CD14-positive monocyte (primary cell): ENCODE data around the gene COL25A1. TPM values are rescaled to one million over a fixed set of nuclear protein-coding genes. Genes with fewer than 3 reads are reported as not detected.

Experiments
- DNase-seq, 3 donors: peaks; one replicate each; pipeline ENCODE4 v3.0.0-alpha.2; 2011 to 2022
- H2AFZ ChIP-seq: 2 replicates; pipeline ENCODE4 v1.6.0; 2012; ENCODE audit warnings: mild to moderate bottlenecking, low read depth, low read length, inconsistent platforms; ENCODE audit not compliant: insufficient read depth, poor library complexity, severe bottlenecking
- H3K27ac ChIP-seq, 2 donors: 1 replicate in 1 of 2; 2 replicates in 1 of 2; pipeline ENCODE4 v1.5.1; 2012 to 2013; ENCODE audit warnings: low read length in 2 of 2, control low read depth in 1 of 2, inconsistent platforms in 1 of 2, low read depth in 1 of 2, mild to moderate bottlenecking in 1 of 2
- H3K27me3 ChIP-seq, 2 donors: one replicate each; pipeline versions ENCODE4 v1.6.0 to v1.6.1; 2011 to 2013; ENCODE audit warnings: low read length in 2 of 2; ENCODE audit not compliant: control insufficient read depth in 2 of 2, insufficient read depth in 2 of 2
- H3K36me3 ChIP-seq, 2 donors: replicated peaks in 1 of 2; 1 replicate in 1 of 2; 2 replicates in 1 of 2; pipeline versions ENCODE4 v1.5.1 to v1.6.1; 2012 to 2013; ENCODE audit warnings: low read length in 2 of 2, control low read depth in 1 of 2, inconsistent platforms in 1 of 2, mild to moderate bottlenecking in 1 of 2; ENCODE audit not compliant: insufficient read depth in 2 of 2, control insufficient read depth in 1 of 2
- H3K4me1 ChIP-seq, 2 donors: 1 replicate in 1 of 2; 2 replicates in 1 of 2; pipeline versions ENCODE4 v1.5.1 to v1.6.1; 2012 to 2013; ENCODE audit warnings: low read length in 2 of 2, control low read depth in 1 of 2, inconsistent platforms in 1 of 2, mild to moderate bottlenecking in 1 of 2, moderate library complexity in 1 of 2; ENCODE audit not compliant: insufficient read depth in 2 of 2, control insufficient read depth in 1 of 2
- H3K4me2 ChIP-seq: replicated peaks from 2 replicates; pipeline ENCODE3; 2012; ENCODE audit warnings: low read length, moderate library complexity, mild to moderate bottlenecking; ENCODE audit not compliant: poor library complexity, severe bottlenecking; ENCODE audit errors: extremely low read depth
- H3K4me3 ChIP-seq, 3 experiments: fragments of 200-600 bp in 1 of 3; sonication (generic) in 1 of 3; replicated peaks in 1 of 3; 1 replicate in 2 of 3; 2 replicates in 1 of 3; pipeline ENCODE4 v1.5.1; 2011 to 2013; ENCODE audit warnings: low read length in 3 of 3, mild to moderate bottlenecking in 3 of 3, control low read depth in 2 of 3, low read depth in 2 of 3, inconsistent platforms in 1 of 3, moderate library complexity in 1 of 3
- H3K79me2 ChIP-seq: 2 replicates; pipeline ENCODE4 v1.6.0; 2012; ENCODE audit warnings: mild to moderate bottlenecking, control low read depth, inconsistent platforms, low read length, moderate library complexity; ENCODE audit not compliant: insufficient read depth
- H3K9ac ChIP-seq: 2 replicates; pipeline ENCODE4 v1.6.0; 2017; ENCODE audit warnings: low read length, mild to moderate bottlenecking; ENCODE audit not compliant: insufficient read depth, poor library complexity, severe bottlenecking
- H3K9me3 ChIP-seq, 2 donors: replicated peaks in 1 of 2; 1 replicate in 1 of 2; 2 replicates in 1 of 2; pipeline versions ENCODE4 v1.5.1 to v1.6.1; 2012 to 2013; ENCODE audit warnings: low read length in 2 of 2, control low read depth in 1 of 2; ENCODE audit not compliant: control insufficient read depth in 1 of 2, insufficient read depth in 1 of 2
- H4K20me1 ChIP-seq: 2 replicates; pipeline ENCODE4 v1.6.0; 2012; ENCODE audit warnings: mild to moderate bottlenecking, low read length, control low read depth, moderate library complexity; ENCODE audit not compliant: insufficient read depth
- H3K27ac Mint-ChIP-seq, 7 donors: one replicate each; pipeline ENCODE4 v1.8.0; 2020; ENCODE audit warnings: mild to moderate bottlenecking in 7 of 7, mixed read lengths in 7 of 7, moderate library complexity in 6 of 7, inconsistent platforms in 2 of 7
- H3K27me3 Mint-ChIP-seq, 3 donors: one replicate each; pipeline ENCODE4 v1.8.0; 2021 to 2022; ENCODE audit warnings: low read depth in 3 of 3, mild to moderate bottlenecking in 3 of 3, mixed read lengths in 3 of 3, moderate library complexity in 3 of 3, inconsistent platforms in 1 of 3
- H3K36me3 Mint-ChIP-seq, 2 donors: one replicate each; pipeline ENCODE4 v1.8.0; 2020; ENCODE audit warnings: mixed read lengths in 2 of 2, inconsistent platforms in 1 of 2, mild to moderate bottlenecking in 1 of 2
- H3K4me1 Mint-ChIP-seq: one replicate; pipeline ENCODE4 v1.8.0; 2020; ENCODE audit warnings: mild to moderate bottlenecking, mixed read lengths
- H3K4me3 Mint-ChIP-seq, 2 donors: one replicate each; pipeline ENCODE4 v1.8.0; 2020; ENCODE audit warnings: mild to moderate bottlenecking in 2 of 2, mixed read lengths in 2 of 2, moderate library complexity in 1 of 2
- H3K9me3 Mint-ChIP-seq, 7 donors: one replicate each; pipeline ENCODE4 v1.8.0; 2020 to 2022; ENCODE audit warnings: mixed read lengths in 7 of 7, mild to moderate bottlenecking in 6 of 7, moderate library complexity in 6 of 7, inconsistent platforms in 2 of 7
- CTCF ChIP-seq: fragments of 200-600 bp; IDR thresholded peaks from one replicate; pipeline ENCODE4 v1.8.0; 2022; ENCODE audit warnings: antibody characterized with exemption, mild to moderate bottlenecking
- WGBS: methylation state at CpG from one replicate; pipeline ENCODE4 v1.1.5; 2013; ENCODE audit warnings: missing lambda C conversion rate; ENCODE audit not compliant: insufficient coverage; 5-methylcytosine and 5-hydroxymethylcytosine counted together
- intact Hi-C, 2 donors: fragments of 100-400 bp; cut with micrococcal nuclease; formaldehyde crosslinking; loops; one replicate each; pipeline versions ENCODE4 v1.15.0 to v1.15.1; 2023
- polyA plus RNA-seq, 3 donors: library from polyadenylated mRNA; depleted of rRNA in 1 of 3; unstranded in 2 of 3; stranded (reverse) in 1 of 3; fragments of 300-500 nt in 2 of 3; fragments of >200 nt in 1 of 3; fragmentation: Illumina TruSeq in 2 of 3; gene quantifications; 1 replicate in 2 of 3; 2 replicates in 1 of 3; pipeline ENCODE4 v1.2.3, GENCODE V29; 2012 to 2021

Gene COL25A1
- polyA plus RNA-seq, 3 donors = not detected

GRCh38 chr4:109195646-109196045, 106.8 kb downstream of the COL25A1 start:
- no peak overlapping the region for H3K9ac ChIP-seq
- intact Hi-C loops = no loop called here
- no peak overlapping the region for H3K4me2 ChIP-seq
- peaks cover 0 to 3% (median 0%) of the 10 kb centered on the region in 7 donors for H3K9me3 Mint-ChIP-seq
- H3K36me3 ChIP-seq = no peaks in the 10 kb centered on the region
- H3K27ac Mint-ChIP-seq = no peak overlapping the region
- H3K9me3 ChIP-seq = no peaks in the 10 kb centered on the region
- H3K27ac ChIP-seq = no peak overlapping the region
- peaks cover 0 to 2% (median 0%) of the 10 kb centered on the region in 3 donors for H3K27me3 Mint-ChIP-seq
- no peaks in the 10 kb centered on the region for H3K4me1 Mint-ChIP-seq
- no peaks in the 10 kb centered on the region for H3K79me2 ChIP-seq
- no peaks in the 10 kb centered on the region for H3K27me3 ChIP-seq
- no CpG with 5 or more reads among the region's 1 CpG for WGBS
- no peak overlapping the region for H3K4me3 ChIP-seq
- no peaks in the 10 kb centered on the region for H3K36me3 Mint-ChIP-seq
- no peak for TF ChIP-seq CTCF
- no peak overlapping the region for H3K4me3 Mint-ChIP-seq
- H2AFZ ChIP-seq = no peak overlapping the region
- no peak for DNase-seq
- no peaks in the 10 kb centered on the region for H3K4me1 ChIP-seq
- H4K20me1 ChIP-seq = no peaks in the 10 kb centered on the region

GRCh38 chr4:109191216-109191615, 111.2 kb downstream of the COL25A1 start:
- Histone ChIP-seq H3K27me3 (no peaks in the 10 kb centered on the region), H4K20me1 (no peaks in the 10 kb centered on the region), H3K4me1 (no peaks in the 10 kb centered on the region), H3K27ac (no peak overlapping the region), H2AFZ (no peak overlapping the region), H3K9ac (no peak overlapping the region), H3K4me3 (no peak overlapping the region), H3K4me2 (no peak overlapping the region), H3K79me2 (no peaks in the 10 kb centered on the region), H3K36me3 (no peaks in the 10 kb centered on the region), H3K9me3 (no peaks in the 10 kb centered on the region)
- H3K36me3 Mint-ChIP-seq = no peaks in the 10 kb centered on the region
- H3K4me1 Mint-ChIP-seq = no peaks in the 10 kb centered on the region
- peaks cover 0 to 3% (median 0%) of the 10 kb centered on the region in 7 donors for H3K9me3 Mint-ChIP-seq
- H3K4me3 Mint-ChIP-seq = no peak overlapping the region
- intact Hi-C loops = no loop called here
- WGBS = 93% methylated on average over 3 of the region's 5 CpGs
- no peak for DNase-seq
- TF ChIP-seq CTCF = no peak
- no peak overlapping the region for H3K27ac Mint-ChIP-seq
- no peaks in the 10 kb centered on the region for H3K27me3 Mint-ChIP-seq
